ENCODE results near the gene CCDC57. TPM values are rescaled to one million over a fixed set of nuclear protein-coding genes. Genes with fewer than 3 reads are reported as not detected.

CCDC57 gene
- total and polyA plus RNA-seq, 2 of the 4 experiments (the other 2 are of a cell fraction) = 7.3 to 31.3 TPM

- WGBS, 2 experiments (ENCODE audit: extremely low coverage in 2 of 2, insufficient read length in 1 of 2) = 67% methylated on average over 1 of the region's 10 CpGs; no CpG with 5 or more reads in 1 of the 2 experiments
Measured at GRCh38 chr17:82101301-82101715, 111.3 kb downstream of the CCDC57 start.

More at GRCh38 chr17:82101301-82101715, 111.3 kb downstream of the CCDC57 start:
- DNase-seq (no peak), ATAC-seq (ENCODE audit: low read depth) (no peak)
- Histone ChIP-seq H3K18ac (ENCODE audit: low read depth, low read length) (no peak overlapping the region), H2BK20ac (ENCODE audit: low read depth, low read length) (no peak overlapping the region), H3K27me3 (ENCODE audit: control insufficient read depth, insufficient read depth, low read length) (no peaks in the 10 kb centered on the region), H3K9ac (ENCODE audit: low read depth, low read length) (no peak overlapping the region), H2BK120ac (ENCODE audit: low read depth, low read length) (no peak overlapping the region), H2AK9ac (replicated peaks; ENCODE audit: low read depth, low read length, poor library complexity) (peak overlapping the region; percentile 28), H2BK5ac (ENCODE audit: low read depth, low read length, poor library complexity, severe bottlenecking) (no peak overlapping the region), H3K27ac (ENCODE audit: insufficient read depth, low read length) (no peak overlapping the region), H4K5ac (ENCODE audit: low read depth, low read length) (no peak overlapping the region), H3K4ac (ENCODE audit: low read depth, low read length) (no peak overlapping the region), H4K20me1 (ENCODE audit: insufficient read depth, low read length) (peaks cover 12% of the 10 kb centered on the region), H3K4me2 (ENCODE audit: low read depth, low read length) (no peak overlapping the region), H3K4me1 (ENCODE audit: control insufficient read depth, insufficient read depth, low read length) (peaks cover 19% of the 10 kb centered on the region), H4K8ac (ENCODE audit: low read depth in 2 of 2, low read length in 2 of 2) (no peak overlapping the region), H3K23ac (ENCODE audit: low read depth, low read length) (no peak overlapping the region), H3K79me1 (ENCODE audit: low read depth in 1 of 2, low read length in 2 of 2) (peaks cover 0 to 29% of the 10 kb centered on the region in 2 experiments; a peak in 3 of 4 replicates), H3K56ac (ENCODE audit: extremely low read depth, insufficient read depth, low read length) (no peak overlapping the region), H2AFZ (replicated peaks; ENCODE audit: low read length, poor library complexity) (no peak overlapping the region), H2AK5ac (ENCODE audit: low read depth, low read length) (no peak overlapping the region), H3K4me3 (ENCODE audit: insufficient read depth, low read depth, low read length) (no peak overlapping the region), H3K36me3 (ENCODE audit: control insufficient read depth, insufficient read depth, low read length) (no peaks in the 10 kb centered on the region), H3K14ac (replicated peaks; ENCODE audit: low read depth, low read length) (no peak overlapping the region), H2BK15ac (ENCODE audit: low read depth, low read length) (no peak overlapping the region), H3K9me3 (ENCODE audit: control insufficient read depth, insufficient read depth, low read length) (no peaks in the 10 kb centered on the region), H4K91ac (ENCODE audit: insufficient read depth, low read depth, low read length) (no peak overlapping the region), H3K9me1 (ENCODE audit: insufficient read depth, low read length) (peaks cover 5% of the 10 kb centered on the region; the same call in 1 of the 2 replicates)
- in situ Hi-C loops (cut with MboI; ENCODE audit: low sequenced_read_pairs) = no loop called here
- no TSS peak for BruUV-seq (replicated peaks)
- TF ChIP-seq RCOR1 (IDR thresholded peaks at IDR 0.05; ENCODE audit: insufficient replicate concordance, low read length) (no peak), RFX5 (IDR thresholded peaks at IDR 0.05; ENCODE audit: low read depth, low read length) (no peak), CHD1 (IDR thresholded peaks at IDR 0.05; ENCODE audit: low read depth, low read length) (no peak), MXI1 (IDR thresholded peaks at IDR 0.05; ENCODE audit: borderline replicate concordance, low read depth, low read length) (no peak), BHLHE40 (IDR thresholded peaks at IDR 0.05; ENCODE audit: low read depth, low read length) (no peak), FOS (IDR thresholded peaks at IDR 0.05; ENCODE audit: low read depth, low read length) (no peak), POLR2A (IDR thresholded peaks at IDR 0.05; ENCODE audit: low read depth, low read length) (no peak)
- intact Hi-C loops (cut with micrococcal nuclease) = no loop called here
- dilution Hi-C loops (cut with HindIII; ENCODE audit: low sequenced_read_pairs, unreplicated experiment) = no loop called here
- CTCF ChIA-PET = no interaction called here
- POLR2A ChIA-PET (ENCODE audit: unreplicated experiment) = no interaction called here

Measured in IMR-90 (cell line).